ENCODE measurements around the gene RHOG.
"Not testable (repeated sequence)": the region's sequence is repeated elsewhere in the genome, so short reads cannot be mapped to it uniquely, and the experiment has no call there.

Gene RHOG

DNA sequence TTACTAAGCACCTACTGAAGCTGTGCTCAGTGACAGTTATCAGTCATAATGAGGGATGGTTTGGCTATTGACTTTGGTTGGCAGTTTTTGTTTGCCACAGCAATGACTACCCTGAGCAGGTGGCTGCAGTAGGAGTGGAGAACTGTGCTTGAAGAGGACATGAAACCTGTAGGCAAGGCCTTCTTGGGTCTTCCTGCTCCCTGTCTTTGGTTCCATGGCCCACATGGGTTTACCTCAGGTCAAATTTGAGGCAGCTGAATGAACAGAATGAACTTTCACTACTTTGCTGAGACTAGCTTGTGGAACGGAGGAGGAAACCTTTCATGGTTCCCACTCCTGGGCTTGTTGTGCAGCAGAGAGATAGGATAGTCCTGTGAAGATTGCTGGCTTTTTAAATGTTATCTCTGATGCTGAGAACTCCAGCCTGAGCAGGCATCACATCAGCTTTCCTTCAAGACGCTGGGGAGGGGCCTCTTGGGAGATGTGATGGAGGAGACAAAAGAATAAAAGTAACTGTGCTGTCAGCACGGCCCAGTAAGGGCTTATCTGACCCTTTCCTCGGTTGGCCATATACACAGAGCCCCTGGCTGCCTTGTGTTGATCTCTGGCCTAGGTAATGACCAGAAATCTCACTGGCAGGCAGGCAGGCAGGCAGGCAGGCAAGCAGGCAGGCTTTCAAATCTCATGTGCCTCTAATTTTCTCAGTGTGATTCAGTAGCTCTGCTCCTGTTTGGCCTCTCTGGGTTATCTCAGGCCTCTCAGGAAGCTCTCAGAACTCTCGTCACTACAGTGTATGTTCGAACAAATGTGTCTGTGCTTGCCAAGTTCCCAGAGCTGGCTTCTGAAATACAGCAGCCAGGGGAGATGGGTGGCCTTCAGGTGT, 26.7 kb upstream of the RHOG start:
- H3K4me3 ChIP-seq (ENCODE audit: low read depth, low read length) = no peak overlapping the region
- TF ChIP-seq CTCF (IDR thresholded peaks at IDR 0.05; ENCODE audit: low read depth, low read length) = no peak

- H3K4me3 ChIP-seq (ENCODE audit: low read depth, low read length) = no peak overlapping the region
- no peak for TF ChIP-seq CTCF (IDR thresholded peaks at IDR 0.05; ENCODE audit: low read depth, low read length)
Observed at GRCh38 chr11:3866836-3867208, 26.1 kb upstream of the RHOG start.

GRCh38 chr11:3866206-3866605, 25.4 kb upstream of the RHOG start:
- no peak for TF ChIP-seq CTCF (IDR thresholded peaks at IDR 0.05; ENCODE audit: low read depth, low read length)
- H3K4me3 ChIP-seq (ENCODE audit: low read depth, low read length) = no peak overlapping the region

GRCh38 chr11:3865388-3866193, 24.8 kb upstream of the RHOG start:
- TF ChIP-seq CTCF (IDR thresholded peaks at IDR 0.05; ENCODE audit: low read depth, low read length) = no peak
- no peak overlapping the region for H3K4me3 ChIP-seq (ENCODE audit: low read depth, low read length)

- no peak for TF ChIP-seq CTCF (IDR thresholded peaks at IDR 0.05; ENCODE audit: low read depth, low read length)
- H3K4me3 ChIP-seq (ENCODE audit: low read depth, low read length) = no peak overlapping the region
Observed at GRCh38 chr11:3861683-3862082, 20.9 kb upstream of the RHOG start.

- not testable (repeated sequence) for H3K4me3 ChIP-seq (ENCODE audit: low read depth, low read length)
Observed at GRCh38 chr11:3860898-3861393, 20.2 kb upstream of the RHOG start.

DNA sequence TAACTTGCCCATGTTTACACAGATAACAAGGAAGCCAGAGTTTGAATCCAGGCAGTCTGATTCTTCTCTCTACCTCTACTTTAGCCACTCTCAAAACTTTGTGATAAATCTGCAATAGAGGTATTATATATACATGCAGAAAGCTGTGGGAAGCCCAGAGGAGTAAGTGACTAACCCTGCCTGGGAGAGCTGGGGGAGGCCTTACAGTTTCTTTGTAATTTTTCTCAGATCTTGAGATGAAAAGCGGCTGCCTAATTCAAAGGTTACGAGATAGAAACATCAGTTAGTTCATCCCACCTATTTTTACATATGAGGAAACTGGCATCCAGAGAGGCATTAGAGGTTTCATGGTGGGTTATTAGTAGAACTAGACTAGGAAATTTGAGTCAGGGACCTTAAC, 19.6 kb upstream of the RHOG start:
- no peak overlapping the region for H3K4me3 ChIP-seq (ENCODE audit: low read depth, low read length)
- TF ChIP-seq CTCF (IDR thresholded peaks at IDR 0.05; ENCODE audit: low read depth, low read length) = no peak
